Body of pancreas (tissue), 4 donors: ENCODE data around the gene MIEF1.

Experiments used
- POLR2A ChIP-seq, 3 donors: fragments of 450-650 bp; IDR thresholded peaks; one replicate each; pipeline ENCODE4 v1.6.1; 2016; ENCODE audit warnings: antibody characterized with exemption in 3 of 3, mild to moderate bottlenecking in 2 of 3
- TF ChIP-seq, protein P1 (sequence below), 7 experiments: fragments of 450-650 bp in 4 of 7; fragments of 200-600 bp in 3 of 7; sonication (generic) in 3 of 7; IDR thresholded peaks; one replicate each; pipeline ENCODE4 v1.5.1; 2016 to 2019; ENCODE audit warnings: antibody characterized with exemption in 7 of 7

DNA sequence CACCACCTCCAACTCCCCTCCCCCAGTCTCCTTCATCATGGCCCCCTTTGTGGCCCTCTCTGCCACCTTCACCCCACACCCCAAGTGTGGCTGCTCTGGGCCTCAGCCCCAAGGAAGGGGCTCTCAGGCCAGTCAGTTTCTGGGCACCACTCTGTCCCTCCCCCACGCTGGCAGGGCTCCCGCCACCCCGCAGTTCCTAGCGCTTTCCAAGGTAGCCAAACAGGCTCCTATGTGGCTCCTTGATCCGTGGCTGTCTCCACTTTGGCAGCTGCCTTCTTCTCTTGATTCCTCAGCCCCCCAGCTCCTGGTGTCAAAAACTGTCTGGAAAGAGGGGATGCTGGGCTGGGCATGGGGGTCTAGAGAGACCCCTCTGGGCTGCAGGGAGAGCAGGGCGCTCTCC is 58.0 kb downstream of the MIEF1 start:
- TF ChIP-seq POLR2A (IDR thresholded peaks at IDR 0.05) = no peak
- TF ChIP-seq, protein P1, sequence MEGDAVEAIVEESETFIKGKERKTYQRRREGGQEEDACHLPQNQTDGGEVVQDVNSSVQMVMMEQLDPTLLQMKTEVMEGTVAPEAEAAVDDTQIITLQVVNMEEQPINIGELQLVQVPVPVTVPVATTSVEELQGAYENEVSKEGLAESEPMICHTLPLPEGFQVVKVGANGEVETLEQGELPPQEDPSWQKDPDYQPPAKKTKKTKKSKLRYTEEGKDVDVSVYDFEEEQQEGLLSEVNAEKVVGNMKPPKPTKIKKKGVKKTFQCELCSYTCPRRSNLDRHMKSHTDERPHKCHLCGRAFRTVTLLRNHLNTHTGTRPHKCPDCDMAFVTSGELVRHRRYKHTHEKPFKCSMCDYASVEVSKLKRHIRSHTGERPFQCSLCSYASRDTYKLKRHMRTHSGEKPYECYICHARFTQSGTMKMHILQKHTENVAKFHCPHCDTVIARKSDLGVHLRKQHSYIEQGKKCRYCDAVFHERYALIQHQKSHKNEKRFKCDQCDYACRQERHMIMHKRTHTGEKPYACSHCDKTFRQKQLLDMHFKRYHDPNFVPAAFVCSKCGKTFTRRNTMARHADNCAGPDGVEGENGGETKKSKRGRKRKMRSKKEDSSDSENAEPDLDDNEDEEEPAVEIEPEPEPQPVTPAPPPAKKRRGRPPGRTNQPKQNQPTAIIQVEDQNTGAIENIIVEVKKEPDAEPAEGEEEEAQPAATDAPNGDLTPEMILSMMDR (IDR thresholded peaks at IDR 0.05) = no peak
